Ovary (tissue), 3 donors: ENCODE measurements around the gene SMIM38.

Experiments used
- POLR2A ChIP-seq: fragments of 450-650 bp; IDR thresholded peaks from one replicate; pipeline ENCODE4 v1.6.1; 2017; ENCODE audit warnings: antibody characterized with exemption, mild to moderate bottlenecking, moderate library complexity
- TF ChIP-seq, protein P1 (sequence below), 3 donors: fragments of 450-650 bp in 2 of 3; fragments of 200-600 bp in 1 of 3; IDR thresholded peaks; one replicate each; pipeline versions ENCODE4 v1.5.1 to v1.8.0; 2016 to 2022; ENCODE audit warnings: antibody characterized with exemption in 3 of 3, mild to moderate bottlenecking in 1 of 3
- donor health status: DM: no; HTN: no; CAD: no.

DNA sequence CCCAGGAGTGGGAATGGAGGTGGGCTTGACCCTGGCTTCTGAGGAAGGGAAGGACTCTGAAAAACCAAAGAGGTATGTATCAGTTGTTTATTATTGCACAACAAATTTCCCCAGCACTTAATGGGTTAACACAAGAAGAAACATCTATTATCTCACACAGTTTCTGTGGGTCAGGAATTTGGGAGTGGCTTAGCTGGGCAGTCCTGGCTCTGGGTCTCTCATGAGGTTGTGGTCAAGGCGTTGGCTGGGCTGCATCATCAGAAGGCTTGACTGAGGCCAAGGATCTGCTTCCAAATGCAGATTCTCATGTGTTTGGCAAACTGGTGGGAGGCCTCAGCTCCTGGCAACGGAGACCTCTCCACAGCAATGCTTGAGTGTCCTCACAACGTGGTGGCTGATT, 17.5 kb upstream of the SMIM38 start:
- TF ChIP-seq, protein P1, sequence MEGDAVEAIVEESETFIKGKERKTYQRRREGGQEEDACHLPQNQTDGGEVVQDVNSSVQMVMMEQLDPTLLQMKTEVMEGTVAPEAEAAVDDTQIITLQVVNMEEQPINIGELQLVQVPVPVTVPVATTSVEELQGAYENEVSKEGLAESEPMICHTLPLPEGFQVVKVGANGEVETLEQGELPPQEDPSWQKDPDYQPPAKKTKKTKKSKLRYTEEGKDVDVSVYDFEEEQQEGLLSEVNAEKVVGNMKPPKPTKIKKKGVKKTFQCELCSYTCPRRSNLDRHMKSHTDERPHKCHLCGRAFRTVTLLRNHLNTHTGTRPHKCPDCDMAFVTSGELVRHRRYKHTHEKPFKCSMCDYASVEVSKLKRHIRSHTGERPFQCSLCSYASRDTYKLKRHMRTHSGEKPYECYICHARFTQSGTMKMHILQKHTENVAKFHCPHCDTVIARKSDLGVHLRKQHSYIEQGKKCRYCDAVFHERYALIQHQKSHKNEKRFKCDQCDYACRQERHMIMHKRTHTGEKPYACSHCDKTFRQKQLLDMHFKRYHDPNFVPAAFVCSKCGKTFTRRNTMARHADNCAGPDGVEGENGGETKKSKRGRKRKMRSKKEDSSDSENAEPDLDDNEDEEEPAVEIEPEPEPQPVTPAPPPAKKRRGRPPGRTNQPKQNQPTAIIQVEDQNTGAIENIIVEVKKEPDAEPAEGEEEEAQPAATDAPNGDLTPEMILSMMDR (IDR thresholded peaks at IDR 0.05): no peak
- no peak for TF ChIP-seq POLR2A
